Epithelial cell of alveolus of lung (primary cell): ENCODE measurements around the gene PTGES. TPM values are rescaled to one million over a fixed set of nuclear protein-coding genes. Genes with fewer than 3 reads are reported as not detected.

Source experiments
- total RNA-seq: library from RNA; depleted of rRNA; stranded (reverse); fragments of >200 nt; gene quantifications from 2 replicates; pipeline ENCODE4 v1.2.1, GENCODE V29; 2015

Gene PTGES
- total RNA-seq = 47.7 and 56.1 TPM in 2 replicates

DNA sequence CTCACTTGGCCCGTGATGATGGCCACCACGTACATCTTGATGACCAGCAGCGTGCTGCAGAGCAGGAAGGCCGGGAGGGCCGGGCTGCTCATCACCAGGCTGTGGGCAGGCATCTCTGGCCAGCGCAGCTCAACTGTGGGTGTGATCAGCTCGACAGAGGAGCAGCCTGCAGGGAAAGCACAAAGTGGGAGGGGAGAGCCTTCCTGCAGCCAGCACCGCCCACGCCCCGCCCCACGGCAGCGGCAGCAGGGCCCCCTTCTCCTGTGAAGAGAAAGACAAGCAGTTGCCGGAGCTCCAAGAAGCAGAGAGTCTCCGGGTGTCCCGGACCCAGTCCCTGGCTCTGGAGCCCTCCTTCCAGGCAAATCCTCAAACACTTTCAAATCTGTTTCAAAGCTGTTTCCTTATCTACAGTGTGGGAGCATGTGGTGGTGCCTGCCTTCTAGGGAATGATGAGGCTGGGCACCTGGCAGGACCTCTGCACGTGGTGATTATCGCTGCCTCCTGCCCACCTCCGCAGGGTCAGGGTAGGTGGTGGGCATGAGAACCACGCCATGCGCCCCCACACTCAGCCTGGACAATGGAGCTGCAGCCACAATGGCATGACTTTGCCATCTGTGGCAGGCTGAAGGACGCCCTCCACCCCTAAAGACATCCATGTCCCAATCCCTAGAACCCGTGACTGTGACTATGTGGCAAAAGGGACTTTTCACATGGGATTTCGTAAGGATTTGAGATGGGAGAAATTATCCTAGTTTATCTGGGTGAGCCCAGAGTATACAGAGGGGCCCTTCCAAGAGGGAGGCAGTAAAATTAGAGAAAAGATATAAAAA lies at the start of gene PTGES:
Gene PTGES (minus strand): TSS at position 143 of the 830 bp plus-strand sequence. CDS start 30 bp downstream, at position 113.

Other genes with a start within 250 kb of the PTGES start
- 0.13 TPM in 1 of 2 replicates, not detected in the other for gene C9orf50, start 131.9 kb downstream of the PTGES start, total RNA-seq
- 36.2 and 87.0 TPM in 2 replicates for gene NTMT1, start 126.9 kb downstream of the PTGES start, total RNA-seq
- gene ASB6, start 110.9 kb downstream of the PTGES start, total RNA-seq = 26.5 and 32.2 TPM in 2 replicates
- gene PRRX2, start 87.4 kb downstream of the PTGES start, total RNA-seq = 1.4 and 31.1 TPM in 2 replicates
- 26.8 and 28.8 TPM in 2 replicates for gene TOR1B, start 50.1 kb upstream of the PTGES start, total RNA-seq
- 50.1 and 75.2 TPM in 2 replicates for gene TOR1A, start 71.1 kb upstream of the PTGES start, total RNA-seq
- 26.8 and 34.7 TPM in 2 replicates for gene C9orf78, start 82.2 kb upstream of the PTGES start, total RNA-seq
- gene USP20, start 82.4 kb upstream of the PTGES start, total RNA-seq = 12.5 and 24.0 TPM in 2 replicates